ENCODE results near the gene FAAP24. TPM values are rescaled to one million over a fixed set of nuclear protein-coding genes. Genes with fewer than 3 reads are reported as not detected.
"Not testable (repeated sequence)": the region's sequence is repeated elsewhere in the genome, so short reads cannot be mapped to it uniquely, and the experiment has no call there.

FAAP24 gene
- total RNA-seq, 4 donors from 2014 or later = 0.16 to 0.97 TPM; not detected in 2

DNA sequence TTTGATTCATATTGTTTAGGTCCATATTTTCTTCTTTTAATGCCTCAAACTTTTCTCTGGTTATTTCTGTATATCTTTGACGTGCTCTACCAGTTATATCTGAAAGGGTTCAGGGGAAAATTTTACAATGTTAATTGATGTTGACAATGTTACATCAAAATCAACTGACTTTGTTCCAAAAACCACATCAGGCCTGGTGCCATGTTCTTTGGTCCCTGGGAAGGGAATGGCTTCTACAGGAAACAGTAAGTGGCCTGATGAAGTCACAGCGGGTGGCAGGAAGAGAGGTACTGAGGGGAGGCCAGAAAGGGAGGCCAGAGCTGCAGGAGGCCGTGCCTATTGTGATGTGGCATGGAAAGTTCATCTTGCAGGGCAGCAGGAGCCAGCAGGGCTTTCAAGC lies 38.5 kb upstream of the FAAP24 start:
- ATAC-seq (no peak), DNase-seq (no peak)
- H3K27me3 ChIP-seq = no peaks in the 10 kb centered on the region
- H3K4me3 ChIP-seq = no peak overlapping the region
- H3K27ac ChIP-seq = no peak overlapping the region
- intact Hi-C loops (cut with DNase I; ENCODE audit: low total_unique reads) = no loop called here
- TF ChIP-seq POLR2A (IDR thresholded peaks at IDR 0.05) (no peak), CTCF (IDR thresholded peaks at IDR 0.05 in 4 of 5, conservative IDR thresholded peaks at IDR 0.05 in 1 of 5) (no peak)
- peaks cover 0 to 48% of the 10 kb centered on the region in 2 donors for H3K36me3 ChIP-seq
- H3K4me1 ChIP-seq = no peaks in the 10 kb centered on the region
- in situ Hi-C loops (cut with MboI; ENCODE audit: low sequenced_read_pairs in 4 of 4) = no loop called here
- H3K9me3 ChIP-seq = no peaks in the 10 kb centered on the region

GRCh38 chr19:32935629-32936028 lies 36.4 kb upstream of the FAAP24 start:
- no peaks in the 10 kb centered on the region for H3K27me3 ChIP-seq
- H3K9me3 ChIP-seq = no peaks in the 10 kb centered on the region
- no peak overlapping the region for H3K4me3 ChIP-seq
- H3K36me3 ChIP-seq = peaks cover 0 to 43% of the 10 kb centered on the region in 2 donors
- intact Hi-C loops (cut with DNase I; ENCODE audit: low total_unique reads) (no loop called here), in situ Hi-C loops (cut with MboI; ENCODE audit: low sequenced_read_pairs in 4 of 4) (no loop called here)
- H3K4me1 ChIP-seq = no peaks in the 10 kb centered on the region
- ATAC-seq (no peak), DNase-seq (no peak)
- TF ChIP-seq CTCF (IDR thresholded peaks at IDR 0.05 in 4 of 5, conservative IDR thresholded peaks at IDR 0.05 in 1 of 5) = no peak
- no peak for TF ChIP-seq POLR2A (IDR thresholded peaks at IDR 0.05)
- no peak overlapping the region for H3K27ac ChIP-seq

- peaks cover 0 to 39% of the 10 kb centered on the region in 2 donors for H3K36me3 ChIP-seq
- TF ChIP-seq POLR2A (IDR thresholded peaks at IDR 0.05) (no peak), CTCF (IDR thresholded peaks at IDR 0.05 in 4 of 5, conservative IDR thresholded peaks at IDR 0.05 in 1 of 5) (no peak)
- H3K4me1 ChIP-seq = no peaks in the 10 kb centered on the region
- H3K4me3 ChIP-seq = no peak overlapping the region
- in situ Hi-C loops (cut with MboI; ENCODE audit: low sequenced_read_pairs in 4 of 4) (no loop called here), intact Hi-C loops (cut with DNase I; ENCODE audit: low total_unique reads) (no loop called here)
- H3K27ac ChIP-seq = no peak overlapping the region
- ATAC-seq = no peak
- H3K27me3 ChIP-seq = no peaks in the 10 kb centered on the region
- DNase-seq = no peak
- no peaks in the 10 kb centered on the region for H3K9me3 ChIP-seq
Observed at GRCh38 chr19:32936065-32936464, 36.0 kb upstream of the FAAP24 start.

- H3K4me3 ChIP-seq; H3K27ac ChIP-seq; H3K27me3 ChIP-seq; H3K9me3 ChIP-seq; H3K4me1 ChIP-seq; intact Hi-C loops (cut with DNase I; ENCODE audit: low total_unique reads); DNase-seq; in situ Hi-C loops (cut with MboI; ENCODE audit: low sequenced_read_pairs in 4 of 4); ATAC-seq: not testable (repeated sequence)
- H3K36me3 ChIP-seq = peaks cover 0 to 48% of the 10 kb centered on the region in 2 donors
Observed at GRCh38 chr19:32941273-32941672, 30.8 kb upstream of the FAAP24 start.

DNA sequence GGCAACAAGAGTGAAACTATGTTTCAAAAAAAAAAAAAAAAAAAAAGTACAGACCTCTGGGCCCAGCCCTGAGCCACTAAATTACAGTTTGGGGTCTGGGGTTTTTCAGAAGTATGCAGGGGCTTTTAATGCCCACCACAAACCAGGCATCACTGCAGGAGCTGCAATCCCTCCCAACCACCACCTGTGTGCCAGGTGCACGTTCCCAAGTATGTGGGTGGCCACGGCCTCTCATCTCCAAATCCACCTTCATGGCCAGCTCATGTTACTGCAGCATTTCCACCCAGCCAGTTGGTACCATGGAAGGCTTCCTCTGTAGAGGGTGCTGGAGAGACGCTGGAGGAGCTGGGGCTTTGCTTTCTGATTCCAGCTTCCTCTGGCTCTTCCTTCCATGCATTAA lies 26.8 kb upstream of the FAAP24 start:
- H3K27me3 ChIP-seq = no peaks in the 10 kb centered on the region
- TF ChIP-seq CTCF (IDR thresholded peaks at IDR 0.05 in 4 of 5, conservative IDR thresholded peaks at IDR 0.05 in 1 of 5) (no peak), POLR2A (IDR thresholded peaks at IDR 0.05) (no peak)
- H3K4me3 ChIP-seq = no peak overlapping the region
- DNase-seq = no peak
- no peaks in the 10 kb centered on the region for H3K9me3 ChIP-seq
- intact Hi-C loops (cut with DNase I; ENCODE audit: low total_unique reads) = no loop called here
- H3K36me3 ChIP-seq = peaks cover 0 to 40% of the 10 kb centered on the region in 2 donors
- no peaks in the 10 kb centered on the region for H3K4me1 ChIP-seq
- in situ Hi-C loops (cut with MboI; ENCODE audit: low sequenced_read_pairs in 4 of 4) = no loop called here
- no peak for ATAC-seq
- H3K27ac ChIP-seq = no peak overlapping the region

All from gastrocnemius medialis (tissue), 4 donors.